IMR-90 (cell line): ENCODE data around the gene ITPKB. TPM values are rescaled to one million over a fixed set of nuclear protein-coding genes. Genes with fewer than 3 reads are reported as not detected.

Experiments
- ATAC-seq: fragments of 200-7000 bp; cut with Tn5 transposase; 2 replicates; pipeline ENCODE4 v1.9.1; 2020; ENCODE audit warnings: low read depth, mild to moderate bottlenecking, moderate library complexity
- BruUV-seq: library from RNA; stranded (reverse); fragments of 400-500 nt; replicated peaks from 2 replicates; lab custom pipeline; 2021; lab: Mats Ljungman, UMichigan
- CTCF ChIA-PET: fragments of 300-600 bp; formaldehyde crosslinking; extraction: SDS; loops from one replicate; lab custom pipeline; 2021; ENCODE audit warnings: antibody characterized with exemption; lab: Yijun Ruan, JAX
- POLR2A ChIA-PET: fragments of 300-600 bp; sonication (Branson Sonifier 250); formaldehyde crosslinking; loops from one replicate; lab custom pipeline; 2022; ENCODE audit warnings: antibody characterized with exemption; ENCODE audit not compliant: unreplicated experiment; lab: Charles Lee
- DNase-seq: peaks from one replicate; pipeline ENCODE4 v3.0.0; 2013
- H2AFZ ChIP-seq: replicated peaks from 2 replicates; pipeline ENCODE3; 2013; ENCODE audit warnings: low read length, mild to moderate bottlenecking; ENCODE audit not compliant: poor library complexity
- H2AK5ac ChIP-seq: 2 replicates; pipeline ENCODE4 v1.6.1; 2013; ENCODE audit warnings: low read depth, low read length, inconsistent platforms
- H2AK9ac ChIP-seq: replicated peaks from 2 replicates; pipeline ENCODE3; 2013; ENCODE audit warnings: mild to moderate bottlenecking, low read depth, low read length, moderate library complexity; ENCODE audit not compliant: poor library complexity
- H2BK120ac ChIP-seq: 2 replicates; pipeline ENCODE4 v1.6.1; 2013; ENCODE audit warnings: low read depth, low read length, inconsistent platforms
- H2BK15ac ChIP-seq: 3 replicates; pipeline ENCODE4 v1.6.1; 2013; ENCODE audit warnings: low read depth, low read length, inconsistent platforms
- H2BK20ac ChIP-seq: 2 replicates; pipeline ENCODE4 v1.6.1; 2013; ENCODE audit warnings: low read depth, mild to moderate bottlenecking, inconsistent platforms, low read length, moderate library complexity
- H2BK5ac ChIP-seq: 2 replicates; pipeline ENCODE4 v1.6.1; 2013; ENCODE audit warnings: mild to moderate bottlenecking, low read depth, low read length, inconsistent platforms; ENCODE audit not compliant: poor library complexity, severe bottlenecking
- H3K14ac ChIP-seq: replicated peaks from 2 replicates; pipeline ENCODE4 v1.6.1; 2013; ENCODE audit warnings: low read depth, low read length, inconsistent platforms
- H3K18ac ChIP-seq: 2 replicates; pipeline ENCODE4 v1.6.1; 2013; ENCODE audit warnings: low read depth, low read length, control low read depth
- H3K23ac ChIP-seq: 2 replicates; pipeline ENCODE4 v1.6.1; 2013; ENCODE audit warnings: low read depth, low read length, inconsistent platforms
- H3K27ac ChIP-seq: 2 replicates; pipeline ENCODE4 v1.5.1; 2013; ENCODE audit warnings: mild to moderate bottlenecking, control low read depth, low read length; ENCODE audit not compliant: insufficient read depth
- H3K27me3 ChIP-seq: 2 replicates; pipeline ENCODE4 v1.6.1; 2013; ENCODE audit warnings: low read length; ENCODE audit not compliant: control insufficient read depth, insufficient read depth
- H3K36me3 ChIP-seq: 2 replicates; pipeline ENCODE4 v1.6.1; 2013; ENCODE audit warnings: low read length, mixed read lengths; ENCODE audit not compliant: control insufficient read depth, insufficient read depth
- H3K4ac ChIP-seq: 2 replicates; pipeline ENCODE4 v1.6.1; 2013; ENCODE audit warnings: low read depth, low read length, inconsistent platforms
- H3K4me1 ChIP-seq: 2 replicates; pipeline ENCODE4 v1.6.1; 2013; ENCODE audit warnings: low read length, mixed read lengths; ENCODE audit not compliant: control insufficient read depth, insufficient read depth
- H3K4me2 ChIP-seq: 2 replicates; pipeline ENCODE4 v1.6.1; 2013; ENCODE audit warnings: low read depth, mild to moderate bottlenecking, control low read depth, low read length, moderate library complexity
- H3K4me3 ChIP-seq: 2 replicates; pipeline ENCODE4 v1.5.1; 2013; ENCODE audit warnings: low read depth, mild to moderate bottlenecking, control low read depth, low read length, moderate library complexity; ENCODE audit not compliant: insufficient read depth
- H3K56ac ChIP-seq: 2 replicates; pipeline ENCODE4 v1.6.1; 2013; ENCODE audit warnings: low read length, inconsistent platforms; ENCODE audit not compliant: insufficient read depth; ENCODE audit errors: extremely low read depth
- H3K79me1 ChIP-seq, 2 experiments: 2 replicates each; pipeline ENCODE4 v1.6.1; 2013; ENCODE audit warnings: low read length in 2 of 2, inconsistent platforms in 1 of 2, low read depth in 1 of 2
- H3K9ac ChIP-seq: 2 replicates; pipeline ENCODE4 v1.6.1; 2013; ENCODE audit warnings: low read depth, low read length, control low read depth
- H3K9me1 ChIP-seq: 2 replicates; pipeline ENCODE4 v1.6.1; 2013; ENCODE audit warnings: low read length, inconsistent platforms; ENCODE audit not compliant: insufficient read depth
- H3K9me3 ChIP-seq: 2 replicates; pipeline ENCODE4 v1.6.1; 2013; ENCODE audit warnings: low read length; ENCODE audit not compliant: control insufficient read depth, insufficient read depth
- H4K20me1 ChIP-seq: 2 replicates; pipeline ENCODE4 v1.6.1; 2013; ENCODE audit warnings: low read length, inconsistent platforms; ENCODE audit not compliant: insufficient read depth
- H4K5ac ChIP-seq: 2 replicates; pipeline ENCODE4 v1.6.1; 2013; ENCODE audit warnings: mild to moderate bottlenecking, low read depth, low read length, control low read depth
- H4K8ac ChIP-seq, 2 experiments: 2 replicates each; pipeline ENCODE4 v1.6.1; 2013; ENCODE audit warnings: low read depth in 2 of 2, low read length in 2 of 2, control low read depth in 1 of 2, inconsistent platforms in 1 of 2
- H4K91ac ChIP-seq: 2 replicates; pipeline ENCODE4 v1.6.1; 2013; ENCODE audit warnings: low read depth, low read length, inconsistent platforms; ENCODE audit not compliant: insufficient read depth
- BHLHE40 ChIP-seq: fragments of 150-350 bp; IDR thresholded peaks from 2 replicates; pipeline ENCODE4 v1.6.1; 2016; ENCODE audit warnings: mild to moderate bottlenecking, low read depth, low read length
- CHD1 ChIP-seq: IDR thresholded peaks from 2 replicates; pipeline ENCODE4 v1.6.1; 2012; ENCODE audit warnings: low read depth, low read length, improper control_type of control experiment
- CTCF ChIP-seq: conservative IDR thresholded peaks from 2 replicates; pipeline ENCODE4 v1.5.1; 2012; ENCODE audit warnings: mild to moderate bottlenecking, low read depth, low read length, improper control_type of control experiment
- ELK1 ChIP-seq: fragments of 150-350 bp; IDR thresholded peaks from 2 replicates; pipeline ENCODE4 v1.6.1; 2016; ENCODE audit warnings: low read depth, mild to moderate bottlenecking, low read length, moderate library complexity, borderline replicate concordance
- WGBS, 2 experiments: methylation state at CpG; one replicate each; pipeline versions ENCODE4 v1.1.5 to v1.1.7; 2013; ENCODE audit warnings: missing lambda C conversion rate in 2 of 2; ENCODE audit not compliant: insufficient read length in 1 of 2; ENCODE audit errors: extremely low coverage in 2 of 2; 5-methylcytosine and 5-hydroxymethylcytosine counted together
- dilution Hi-C: fragments of 300-500 bp; cut with HindIII; formaldehyde crosslinking; loops from one replicate; pipeline ENCODE4 v1.14.3; 2018; ENCODE audit warnings: low sequenced_read_pairs; ENCODE audit not compliant: unreplicated experiment
- in situ Hi-C: fragments of 300-500 bp; cut with MboI; formaldehyde crosslinking; loops from 3 replicates; pipeline ENCODE4 v1.14.3; 2019; ENCODE audit warnings: low sequenced_read_pairs, inconsistent platforms, mixed read lengths
- intact Hi-C: fragments of 100-400 bp; cut with micrococcal nuclease; formaldehyde crosslinking; loops from 2 replicates; pipeline ENCODE4 v1.10.0; 2022
- polyA plus RNA-seq, 3 experiments: library from polyadenylated mRNA; depleted of rRNA; stranded (reverse); fragments of >200 nt; gene quantifications; 2 replicates each; pipeline ENCODE4 v1.2.3, GENCODE V29; 2012; ENCODE audit warnings: low replicate concordance in 1 of 3
- total RNA-seq: library from RNA; depleted of rRNA; stranded (reverse); fragments of >200 nt; gene quantifications from 2 replicates; pipeline ENCODE4 v1.2.3, GENCODE V29; 2012

ITPKB gene
- total and polyA plus RNA-seq, 2 of the 4 experiments (the other 2 are of a cell fraction), result 0.72 to 1.4 TPM

- Histone ChIP-seq H4K5ac (no peak overlapping the region), H3K56ac (no peak overlapping the region), H4K91ac (no peak overlapping the region), H3K27me3 (no peaks in the 10 kb centered on the region; the same call in none of the 2 replicates), H4K8ac (no peak overlapping the region), H3K4me1 (no peaks in the 10 kb centered on the region), H2BK20ac (no peak overlapping the region), H3K9me1 (no peaks in the 10 kb centered on the region), H3K9me3 (no peaks in the 10 kb centered on the region), H3K4ac (no peak overlapping the region), H3K36me3 (no peaks in the 10 kb centered on the region), H2AK9ac (no peak overlapping the region), H3K79me1 (no peaks in the 10 kb centered on the region), H4K20me1 (no peaks in the 10 kb centered on the region), H3K9ac (no peak overlapping the region), H2BK5ac (no peak overlapping the region), H3K23ac (no peak overlapping the region), H2BK120ac (no peak overlapping the region), H2AFZ (no peak overlapping the region), H3K27ac (no peak overlapping the region), H2AK5ac (no peak overlapping the region), H2BK15ac (no peak overlapping the region), H3K4me3 (no peak overlapping the region), H3K14ac (no peak overlapping the region), H3K18ac (no peak overlapping the region), H3K4me2 (no peak overlapping the region)
- ChIA-PET CTCF (no interaction called here), POLR2A (no interaction called here)
- intact Hi-C loops (loop anchor here (2.0 to 5.0 kb wide), 3 partner anchors 81 to 809 kb away; partner anchors contain the start of gene STUM), in situ Hi-C loops (no loop called here), dilution Hi-C loops (no loop called here)
- BruUV-seq, result no TSS peak
- TF ChIP-seq ELK1 (no peak), CTCF (no peak), CHD1 (no peak), BHLHE40 (no peak)
- WGBS, 2 experiments, result 89% methylated on average over 6 of the region's 11 CpGs; no CpG with 5 or more reads in 1 of the 2 experiments
- ATAC-seq (no peak), DNase-seq (no peak)
Observed at GRCh38 chr1:226627924-226628611, 111.0 kb downstream of the ITPKB start.
